GM04503 (cell line): ENCODE measurements around the gene RABAC1.
A peak's percentile ranks its signal among the peaks of the same experiment; 100 is the strongest.
"Not testable (repeated sequence)": the region's sequence is repeated elsewhere in the genome, so short reads cannot be mapped to it uniquely, and the experiment has no call there.

Source experiments
- DNase-seq: peaks from one replicate; pipeline ENCODE4 v3.0.0-alpha.2; 2012; ENCODE audit warnings: low read depth

The RABAC1 gene, protein sequence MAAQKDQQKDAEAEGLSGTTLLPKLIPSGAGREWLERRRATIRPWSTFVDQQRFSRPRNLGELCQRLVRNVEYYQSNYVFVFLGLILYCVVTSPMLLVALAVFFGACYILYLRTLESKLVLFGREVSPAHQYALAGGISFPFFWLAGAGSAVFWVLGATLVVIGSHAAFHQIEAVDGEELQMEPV

DNA sequence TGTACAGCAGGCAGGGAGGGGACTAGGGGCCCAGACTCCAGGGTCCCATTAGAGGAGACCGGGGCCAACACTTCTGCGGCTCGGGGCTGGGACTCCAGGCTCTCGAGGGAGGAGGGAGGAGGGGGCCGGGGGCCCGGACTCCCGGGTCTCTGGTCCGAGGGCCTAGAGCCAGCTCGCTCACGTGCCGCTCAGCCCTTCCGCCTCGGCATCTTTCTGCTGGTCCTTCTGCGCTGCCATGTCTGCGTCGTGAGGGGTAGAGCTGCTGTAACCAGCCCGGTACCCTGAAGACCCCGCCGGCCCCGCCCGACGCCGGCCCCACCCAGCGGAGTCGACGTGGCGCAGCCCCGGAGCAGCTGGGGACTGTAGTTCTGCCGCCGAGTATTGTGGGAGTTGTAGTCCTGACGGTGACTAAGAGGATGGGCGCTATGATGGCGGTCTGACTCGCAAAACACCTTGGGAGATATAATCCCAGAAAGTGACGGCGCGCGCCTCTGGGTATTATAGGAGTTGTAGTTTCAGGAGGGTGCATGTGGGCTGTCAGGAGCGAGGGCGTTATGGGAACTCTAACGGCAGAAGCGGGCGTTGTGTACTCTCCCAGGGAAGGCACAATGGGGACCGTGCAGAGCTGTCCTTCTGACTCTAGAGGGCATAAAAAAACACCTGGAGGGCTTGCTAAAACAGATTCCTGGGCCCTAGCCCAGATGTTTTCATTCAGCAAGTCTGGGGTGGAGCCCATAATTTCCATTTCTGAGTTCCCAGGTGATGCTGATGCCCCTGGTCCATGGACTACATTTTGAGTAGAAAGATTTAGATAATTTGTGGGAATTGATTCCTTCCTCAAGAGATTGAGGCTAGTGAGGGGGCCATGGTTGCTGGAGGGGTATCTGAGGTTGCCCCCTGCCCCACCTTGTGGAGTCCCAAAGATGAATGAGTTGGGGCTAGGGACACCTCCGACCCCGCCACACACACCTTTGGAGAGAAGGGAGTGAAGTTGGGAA lies at the start of gene RABAC1:
Gene RABAC1, minus strand, starts transcription at position 266 of the 998 bp plus-strand sequence. Its CDS starts 29 bp downstream, at position 237.
- DNase-seq, result peak; percentile 51

DNA sequence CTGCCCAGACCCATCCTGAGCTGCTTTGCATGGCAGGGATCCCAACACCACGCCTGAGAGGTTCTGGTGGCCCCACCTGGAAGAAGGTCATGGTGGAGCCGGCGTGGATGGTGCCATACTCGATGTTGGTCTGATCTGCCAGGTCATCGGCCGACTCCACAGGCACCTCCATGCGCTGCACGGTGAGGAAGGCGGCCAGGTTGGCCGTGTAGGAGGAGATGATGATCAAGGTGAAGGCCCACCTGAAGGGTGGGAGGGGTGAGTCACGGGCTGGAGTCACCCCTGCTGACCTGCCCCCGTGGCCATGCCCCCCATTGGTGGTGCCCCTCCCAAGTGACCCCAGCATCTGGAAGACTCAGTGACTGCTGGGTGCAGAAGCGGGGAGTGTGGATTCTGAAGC lies 47.4 kb upstream of the RABAC1 start:
- DNase-seq, result no peak

DNA sequence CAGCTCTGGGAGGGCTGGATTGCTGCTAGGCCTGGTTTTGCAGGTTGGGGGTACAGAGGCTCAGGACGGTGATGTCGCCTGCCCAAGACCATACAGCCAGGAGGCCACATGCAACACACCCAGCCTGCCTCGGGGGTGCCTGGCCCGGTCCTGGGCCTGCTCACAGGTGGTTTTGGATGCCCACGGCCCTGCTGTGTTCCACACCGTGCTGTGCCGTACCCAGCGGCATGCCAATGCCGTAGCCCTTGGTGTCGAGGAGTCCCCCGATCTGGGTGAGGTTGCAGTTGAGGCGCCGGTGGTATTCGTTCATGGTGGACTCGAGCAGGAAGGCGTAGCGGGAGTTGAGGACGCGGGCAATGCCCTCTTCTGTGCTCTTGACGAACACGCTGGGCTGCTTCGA lies 46.4 kb upstream of the RABAC1 start:
- no peak for DNase-seq

DNA sequence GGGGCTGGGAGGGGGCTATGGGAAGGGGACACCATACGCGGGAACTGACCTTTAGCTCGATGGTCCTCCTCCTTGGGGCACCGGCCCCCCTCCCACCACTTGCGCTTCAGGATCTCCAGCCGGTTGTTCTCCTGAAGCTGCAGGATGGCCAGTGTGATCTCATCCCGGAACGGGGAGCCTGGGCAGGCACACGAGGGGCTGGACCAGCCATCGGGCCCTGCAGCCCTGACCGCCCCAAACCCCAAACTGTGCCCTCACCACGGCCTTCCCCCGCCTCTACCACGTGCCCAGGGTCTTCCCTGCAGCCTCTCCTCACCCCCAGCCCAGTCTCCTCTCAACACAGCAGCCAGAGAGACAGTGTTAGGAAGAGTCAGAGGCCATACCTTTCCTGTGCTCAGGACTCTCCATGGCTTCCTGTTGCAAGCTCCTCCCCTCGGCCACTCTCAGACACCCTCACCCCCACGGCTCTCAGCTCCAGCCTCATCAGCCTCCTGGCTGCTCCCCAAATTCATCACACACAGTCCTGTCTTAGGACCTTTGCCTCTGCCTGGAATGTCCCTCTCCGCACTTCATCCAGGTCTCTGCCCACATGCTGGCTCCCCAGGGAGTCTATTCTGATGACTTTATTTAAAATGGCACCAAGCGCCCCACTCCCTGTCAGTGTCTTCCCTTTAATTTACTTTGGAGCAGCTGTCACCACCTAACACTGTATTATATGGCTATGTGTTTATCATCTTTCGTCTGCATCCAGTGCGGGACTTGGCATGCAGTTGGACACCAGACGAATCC lies 44.6 kb upstream of the RABAC1 start:
- no peak for DNase-seq

DNA sequence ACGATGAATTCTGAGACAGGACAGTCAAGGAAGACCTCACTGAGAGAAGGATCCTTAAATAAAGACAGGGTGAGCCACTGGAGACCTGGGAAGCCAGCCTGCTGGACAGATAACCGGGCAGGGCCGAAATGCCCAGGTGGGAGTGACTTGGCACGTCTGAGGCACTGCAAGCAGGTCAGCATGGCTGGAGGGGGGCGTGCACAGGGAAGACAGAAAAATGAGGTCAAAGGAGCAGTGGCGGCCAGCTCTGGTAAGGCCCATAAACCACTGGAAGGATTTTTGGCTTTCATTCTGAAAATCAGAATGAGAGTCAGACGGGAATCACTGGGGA lies 40.7 kb upstream of the RABAC1 start:
- no peak for DNase-seq

DNA sequence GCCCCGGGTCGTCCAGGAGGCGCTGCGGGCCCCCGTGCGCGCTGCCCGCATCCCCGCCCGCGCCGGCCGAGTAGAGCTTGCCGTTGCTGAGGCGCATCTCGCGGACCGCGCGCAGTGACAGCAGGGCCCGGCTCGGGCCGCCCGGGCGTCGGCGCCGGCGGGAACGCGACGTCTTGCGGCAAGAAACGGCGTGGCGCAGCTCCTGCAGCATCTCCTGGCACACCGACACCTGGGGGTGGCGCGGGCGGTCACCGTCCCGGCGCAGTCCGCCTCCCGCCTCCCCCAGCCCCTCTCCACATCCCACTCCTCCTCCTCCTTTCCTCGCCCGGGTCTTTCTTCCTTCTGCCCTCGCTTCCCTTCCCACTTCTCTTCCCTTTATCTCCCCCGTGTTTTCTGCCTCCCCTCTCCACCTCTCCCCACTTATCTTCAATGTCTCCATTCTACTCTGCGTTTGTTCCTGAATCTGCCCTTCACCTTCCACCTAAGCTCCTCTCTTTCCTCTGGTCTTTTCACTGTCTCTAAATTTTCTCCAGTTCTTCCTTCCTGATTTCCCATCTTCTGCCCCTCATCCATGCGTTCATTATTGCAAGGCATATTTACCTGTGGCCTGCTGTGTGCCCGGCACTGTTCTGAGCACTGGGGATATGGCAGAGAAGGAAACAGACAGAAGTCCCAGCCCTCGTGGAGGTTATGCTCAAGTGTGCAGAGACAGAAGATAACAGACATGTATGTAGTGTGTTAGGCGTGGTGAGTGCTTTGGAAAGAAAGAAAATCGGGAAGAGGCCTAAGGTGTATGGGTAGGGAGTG lies 40.2 kb upstream of the RABAC1 start:
- no peak for DNase-seq

DNA sequence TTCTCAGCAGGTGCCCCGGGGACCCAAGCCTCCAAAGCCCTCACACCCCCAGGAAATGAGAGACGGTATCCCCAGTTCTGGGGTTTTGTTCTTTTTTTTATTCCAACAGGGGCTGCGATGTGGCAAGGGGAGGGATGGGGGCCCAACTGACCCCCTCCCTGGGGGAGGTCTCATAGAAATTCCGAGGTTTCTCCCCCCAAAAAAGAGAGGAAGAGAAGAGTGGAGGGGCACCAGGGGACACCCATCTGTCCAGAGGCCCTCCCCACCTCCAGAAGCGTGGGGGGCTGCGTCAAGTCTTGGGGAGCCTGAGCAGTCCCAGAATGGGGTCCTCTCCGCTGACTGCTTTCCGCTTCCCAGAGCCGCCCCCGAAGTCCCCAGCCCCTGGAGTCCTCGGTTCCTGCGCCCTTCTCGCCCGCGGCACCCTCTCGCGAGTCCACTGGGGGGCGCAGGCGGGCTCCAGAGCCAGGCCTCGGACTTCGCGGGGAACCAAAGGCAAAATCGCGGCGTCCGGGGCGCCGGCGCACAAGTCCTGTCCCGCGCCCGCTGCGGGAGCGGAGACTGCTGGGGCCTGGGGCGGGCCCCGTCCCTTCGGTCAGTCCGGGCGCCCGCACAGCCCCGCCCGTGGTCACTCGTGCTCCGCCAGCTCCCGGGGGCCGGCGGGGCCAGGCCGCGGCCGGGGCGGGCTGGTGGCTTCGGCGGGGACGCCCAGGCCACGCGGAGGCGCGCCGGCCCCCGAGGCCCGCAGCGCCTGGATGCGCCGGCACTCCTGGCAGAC lies 39.3 kb upstream of the RABAC1 start:
- no peak for DNase-seq

DNA sequence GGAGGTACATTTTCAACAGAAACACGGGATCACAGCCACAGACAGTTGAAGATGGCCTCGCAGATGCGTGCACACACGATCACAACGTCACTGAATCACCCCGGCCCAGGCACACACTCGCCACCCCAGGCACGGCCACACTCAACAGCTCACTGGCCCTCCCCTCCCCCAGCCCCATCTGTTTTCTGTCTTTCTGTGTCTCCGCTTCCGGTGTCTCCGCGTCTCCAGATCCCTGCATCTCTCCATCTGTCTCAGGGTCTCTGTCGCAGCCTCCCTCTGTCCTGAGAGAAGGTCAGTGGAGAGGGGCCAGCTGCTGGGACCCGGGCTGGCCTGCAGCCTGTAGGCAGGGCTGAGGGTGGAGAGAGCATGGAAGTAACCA lies 38.7 kb upstream of the RABAC1 start:
- DNase-seq, result no peak

DNA sequence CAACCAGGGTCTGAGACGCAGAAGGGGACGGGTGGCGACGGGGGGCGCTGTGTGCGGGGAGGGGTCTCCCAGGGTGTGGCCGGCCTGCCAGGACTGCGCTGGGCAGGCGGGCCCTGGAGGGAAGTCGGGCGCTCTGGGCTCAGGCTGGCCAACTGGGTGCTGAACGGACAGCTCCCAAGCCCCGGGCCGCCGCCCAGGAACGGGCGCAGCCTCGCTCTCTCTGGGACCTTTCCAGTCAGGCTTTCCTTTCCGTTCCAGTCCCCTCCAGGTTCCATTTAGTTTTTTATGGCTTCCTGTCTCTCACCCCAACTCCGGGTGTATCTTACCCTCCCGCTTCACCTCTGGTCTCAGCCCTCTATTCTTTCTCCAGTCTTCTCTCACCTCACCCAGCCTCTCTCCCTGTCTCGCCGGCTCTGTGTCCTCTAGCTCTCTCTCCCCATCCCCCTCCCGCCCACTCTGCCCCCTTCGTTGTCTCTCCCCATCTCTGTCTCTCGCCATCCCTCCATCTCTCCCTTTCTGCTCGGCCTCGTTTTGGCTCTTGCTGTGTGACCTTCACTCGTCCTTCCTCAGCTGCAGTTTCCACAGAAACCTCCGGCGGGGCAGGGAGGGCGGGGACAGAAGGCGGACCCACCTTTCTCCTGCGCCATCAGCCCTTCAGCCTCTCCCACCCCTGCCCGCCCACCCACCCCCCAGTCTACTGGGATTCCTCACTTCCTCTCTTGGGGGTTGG lies 38.2 kb upstream of the RABAC1 start:
- DNase-seq, result no peak

DNA sequence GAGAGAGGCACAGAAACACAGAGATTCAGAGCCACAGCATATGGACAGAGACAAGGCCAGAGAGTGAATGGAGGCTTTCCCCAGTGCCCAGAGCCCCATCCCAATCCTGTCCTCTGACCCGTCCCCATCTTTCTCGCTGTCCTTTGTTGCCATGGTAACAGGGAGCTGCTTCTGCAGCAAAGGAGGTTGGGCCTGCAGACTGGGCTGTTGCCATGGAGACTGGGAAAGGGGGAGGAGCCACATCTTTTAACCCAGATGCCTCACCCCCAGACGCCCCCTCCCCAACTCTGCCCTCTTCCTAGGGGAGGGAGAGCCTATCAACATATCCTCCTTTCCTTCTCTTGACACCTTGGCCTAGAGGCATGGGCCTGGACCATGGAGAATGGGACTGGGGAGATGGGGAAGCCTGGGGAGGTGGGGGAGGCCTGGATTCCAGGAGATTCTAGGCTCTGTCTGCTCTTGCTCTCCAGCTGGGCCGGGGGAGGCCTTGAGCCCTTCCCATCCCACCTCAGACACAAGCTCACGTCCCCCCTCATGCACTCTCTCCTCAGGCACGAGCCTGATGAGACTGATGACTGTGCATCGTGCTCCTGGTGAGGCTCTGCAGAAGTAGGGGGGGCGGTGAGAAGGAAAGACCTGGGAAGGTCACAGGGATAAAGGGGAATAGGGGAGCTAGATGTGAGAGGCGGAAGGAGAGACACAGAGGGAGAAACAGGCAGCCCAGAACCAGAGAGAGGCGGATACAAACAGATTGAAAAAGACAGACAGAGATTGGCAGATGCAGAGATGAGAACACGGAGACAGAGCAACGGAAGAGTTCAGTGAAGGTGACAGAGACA lies 37.1 kb upstream of the RABAC1 start:
- no peak for DNase-seq

DNA sequence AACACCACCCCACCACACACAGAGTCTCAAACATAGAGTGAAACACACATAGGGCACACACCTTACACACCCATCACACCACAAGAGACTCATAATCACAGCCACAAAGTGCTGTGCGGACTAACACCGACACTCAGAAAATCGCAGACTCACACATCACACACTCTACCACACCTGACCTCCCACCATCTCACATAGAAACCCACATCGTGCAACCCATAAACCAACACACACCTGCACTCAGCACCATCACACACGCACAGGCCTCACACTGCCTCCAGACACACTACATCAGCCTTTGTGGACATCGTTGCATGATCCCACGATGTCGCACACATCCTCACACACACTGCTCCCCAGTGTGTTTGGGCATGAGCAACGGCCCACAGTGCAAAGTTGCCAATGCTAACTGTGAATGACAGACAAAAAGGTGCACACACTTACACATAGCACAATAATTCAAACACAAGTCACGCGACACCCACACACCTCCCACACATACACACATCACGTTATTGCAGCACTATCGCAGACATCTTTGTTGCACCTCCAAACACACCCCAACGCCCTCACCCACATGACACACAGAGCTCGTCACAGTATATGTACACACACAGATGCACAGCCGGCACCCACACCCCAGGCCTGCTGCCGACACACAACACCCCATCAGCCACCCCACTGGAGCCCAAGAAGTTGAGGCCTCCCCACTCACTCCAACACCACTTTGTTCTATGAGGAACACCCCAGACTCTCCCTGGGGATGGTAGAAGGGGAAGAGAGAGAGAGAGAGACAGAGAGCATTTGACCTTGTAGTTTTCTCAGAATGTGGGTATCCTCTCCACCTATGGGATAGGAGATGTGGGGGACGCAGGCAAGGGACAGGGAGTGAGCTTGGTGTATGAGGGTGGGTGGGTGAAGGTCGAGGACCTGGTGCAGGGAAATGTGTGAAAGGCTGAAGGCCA lies 36.2 kb upstream of the RABAC1 start:
- DNase-seq, result no peak

DNA sequence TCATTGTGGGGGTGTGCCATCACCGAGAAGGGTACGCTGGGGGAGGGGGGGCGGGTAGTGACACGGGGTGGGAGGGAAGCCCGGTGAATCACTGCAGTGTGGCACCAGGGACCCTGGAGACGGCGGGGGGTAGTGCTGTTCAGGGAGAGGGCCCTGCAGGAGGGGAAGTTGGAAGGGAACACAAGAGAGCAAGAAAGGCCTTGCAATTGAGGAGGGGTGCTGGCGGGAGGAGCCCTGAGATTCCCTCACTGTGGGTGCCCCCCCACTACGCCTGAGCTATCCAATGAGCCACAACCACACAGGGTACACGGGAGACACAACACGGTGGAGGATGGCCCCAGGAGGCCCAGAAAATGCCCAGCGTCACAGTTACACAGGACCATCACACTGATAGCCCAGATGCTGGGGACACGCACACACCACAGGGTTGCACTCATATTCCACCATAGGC lies 35.4 kb upstream of the RABAC1 start:
- DNase-seq, result no peak

DNA sequence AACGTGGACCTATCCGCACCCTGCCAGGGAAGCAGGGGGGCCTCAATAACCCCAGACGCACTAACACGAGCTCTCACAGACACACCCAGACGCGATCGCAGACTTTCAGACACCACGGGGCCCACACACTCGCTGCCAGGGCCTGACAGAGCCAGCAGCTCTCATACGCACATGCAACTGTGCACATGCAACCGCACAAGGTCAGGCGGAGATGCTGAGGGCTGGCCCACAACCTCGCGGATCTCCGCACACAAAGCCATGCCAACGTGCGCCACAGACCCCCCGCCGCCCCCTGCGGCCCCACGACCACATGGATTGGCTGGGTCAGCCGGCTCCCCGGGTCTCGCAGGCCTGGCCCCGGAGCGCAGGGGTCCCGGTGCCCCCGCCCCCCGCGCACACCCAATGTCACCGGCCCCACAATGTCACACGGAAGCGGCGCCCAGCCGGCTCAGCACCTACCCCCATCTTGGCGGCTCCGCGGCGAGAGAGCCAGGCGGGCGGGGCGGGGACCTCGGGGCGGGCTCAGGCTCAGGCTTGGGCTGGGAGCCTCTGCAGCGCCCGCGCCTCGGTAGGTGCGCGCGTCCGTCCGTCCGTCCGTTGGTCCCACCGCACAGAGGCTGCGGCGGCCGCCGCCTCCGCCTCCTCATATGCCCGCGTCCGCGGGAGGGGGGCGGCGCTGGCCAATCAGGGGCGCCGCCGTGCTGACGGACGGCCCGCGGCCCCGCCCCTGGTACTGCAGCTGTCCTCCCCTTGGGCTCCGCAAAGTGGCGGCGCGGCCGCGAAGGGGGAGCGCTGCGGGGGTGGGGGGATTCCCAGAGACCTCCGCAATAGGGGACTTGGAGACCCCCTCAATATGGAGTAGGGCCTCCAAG lies 34.7 kb upstream of the RABAC1 start, which contains the start of gene ATP1A3:
Gene ATP1A3, minus strand, starts transcription at position 619 of the 872 bp plus-strand sequence. Its CDS starts 154 bp downstream, at position 465.
- no peak for DNase-seq

DNA sequence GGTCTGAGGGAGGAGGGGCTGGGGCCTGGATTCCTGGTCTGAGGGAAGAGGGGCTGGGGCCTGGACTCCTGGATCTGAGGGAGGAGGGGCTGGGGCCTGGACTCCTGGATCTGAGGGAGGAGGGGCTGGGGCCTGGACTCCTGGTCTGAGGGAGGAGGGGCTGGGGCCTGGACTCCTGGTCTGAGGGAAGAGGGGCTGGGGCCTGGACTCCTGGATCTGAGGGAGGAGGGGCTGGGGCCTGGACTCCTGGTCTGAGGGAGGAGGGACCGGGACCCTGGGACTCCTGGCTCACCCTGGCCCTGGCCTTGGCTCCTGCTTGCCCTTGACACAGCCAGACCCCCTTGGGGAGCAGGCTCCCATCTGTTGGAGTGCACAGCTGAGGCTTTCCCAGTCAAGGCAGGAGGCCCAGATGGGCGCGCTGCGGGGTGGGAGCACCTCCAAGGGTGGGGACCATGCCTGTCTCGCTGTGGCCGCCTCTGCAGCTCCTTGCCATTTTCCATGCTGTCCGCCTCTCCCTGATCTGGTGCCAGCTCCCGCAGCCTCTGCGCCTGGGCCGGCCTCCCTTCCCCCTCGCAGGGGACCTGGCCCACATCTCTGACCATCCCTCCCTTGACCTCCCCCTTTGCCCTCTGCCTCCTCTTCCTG lies 32.9 kb upstream of the RABAC1 start:
- not testable (repeated sequence) for DNase-seq

DNA sequence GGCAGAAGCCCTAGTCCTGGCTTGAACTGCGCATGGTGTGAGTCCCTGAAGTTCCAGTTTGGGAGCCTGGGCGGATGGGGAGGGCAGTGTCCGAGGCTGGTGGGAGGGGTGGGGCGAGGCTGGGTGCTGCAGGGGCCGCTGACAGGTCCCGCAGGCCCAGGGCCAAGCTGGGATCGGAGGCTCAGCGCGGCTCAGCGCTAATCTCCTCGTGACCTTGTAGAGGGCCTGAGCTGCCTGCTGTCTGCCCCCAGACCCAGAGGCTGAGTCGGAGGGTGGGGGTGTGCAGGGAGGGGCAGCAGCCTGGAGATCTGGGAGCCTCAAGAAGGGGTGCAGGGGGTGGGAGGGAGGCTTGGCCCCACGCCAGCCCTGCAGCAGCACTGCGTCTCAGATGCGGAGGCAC lies 31.9 kb upstream of the RABAC1 start:
- DNase-seq, result no peak

DNA sequence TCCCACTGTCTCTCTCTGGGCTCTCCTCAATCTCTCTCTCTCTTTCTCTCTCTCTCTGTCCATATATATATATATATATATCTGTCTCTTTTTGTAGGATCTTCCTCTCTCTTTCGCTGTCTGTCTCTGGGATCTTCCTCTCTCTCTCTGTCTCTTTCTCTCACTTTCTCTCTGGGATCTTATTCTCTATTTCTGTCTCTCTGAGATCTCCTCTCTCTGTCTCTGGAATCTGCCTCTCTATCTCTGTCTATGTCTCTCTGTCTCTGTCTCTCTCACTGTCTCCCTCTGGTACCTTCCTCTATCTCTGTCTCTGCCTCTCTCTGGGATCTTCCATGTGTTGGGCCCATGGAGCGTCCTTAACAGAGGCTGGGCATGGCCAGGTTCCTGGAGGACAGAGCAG lies 31.5 kb upstream of the RABAC1 start:
- no peak for DNase-seq

DNA sequence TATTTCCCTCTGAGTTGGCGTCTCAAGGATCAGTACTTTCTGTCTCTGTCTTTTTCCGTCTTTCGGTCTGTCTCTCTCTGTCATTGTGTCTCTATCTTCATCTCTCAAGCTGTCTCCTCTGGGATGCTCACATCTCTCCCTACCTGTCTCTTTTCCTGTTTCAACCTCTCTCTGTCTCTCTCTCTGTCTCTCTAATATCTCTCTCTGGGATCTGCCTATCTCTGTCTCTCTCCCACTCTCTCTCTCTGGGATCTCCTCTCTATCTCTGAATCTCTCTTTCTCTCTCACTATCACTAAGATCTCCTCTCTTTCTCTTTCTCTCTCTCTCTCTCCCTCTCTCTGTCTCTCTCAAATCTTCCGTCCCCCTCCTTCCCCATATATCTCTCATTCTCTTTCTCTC lies 30.9 kb upstream of the RABAC1 start:
- no peak for DNase-seq
